ENCODE data around the gene DNAJC12.
"Not testable (repeated sequence)": the region's sequence is repeated elsewhere in the genome, so short reads cannot be mapped to it uniquely, and the experiment has no call there.

The DNAJC12 gene

DNA sequence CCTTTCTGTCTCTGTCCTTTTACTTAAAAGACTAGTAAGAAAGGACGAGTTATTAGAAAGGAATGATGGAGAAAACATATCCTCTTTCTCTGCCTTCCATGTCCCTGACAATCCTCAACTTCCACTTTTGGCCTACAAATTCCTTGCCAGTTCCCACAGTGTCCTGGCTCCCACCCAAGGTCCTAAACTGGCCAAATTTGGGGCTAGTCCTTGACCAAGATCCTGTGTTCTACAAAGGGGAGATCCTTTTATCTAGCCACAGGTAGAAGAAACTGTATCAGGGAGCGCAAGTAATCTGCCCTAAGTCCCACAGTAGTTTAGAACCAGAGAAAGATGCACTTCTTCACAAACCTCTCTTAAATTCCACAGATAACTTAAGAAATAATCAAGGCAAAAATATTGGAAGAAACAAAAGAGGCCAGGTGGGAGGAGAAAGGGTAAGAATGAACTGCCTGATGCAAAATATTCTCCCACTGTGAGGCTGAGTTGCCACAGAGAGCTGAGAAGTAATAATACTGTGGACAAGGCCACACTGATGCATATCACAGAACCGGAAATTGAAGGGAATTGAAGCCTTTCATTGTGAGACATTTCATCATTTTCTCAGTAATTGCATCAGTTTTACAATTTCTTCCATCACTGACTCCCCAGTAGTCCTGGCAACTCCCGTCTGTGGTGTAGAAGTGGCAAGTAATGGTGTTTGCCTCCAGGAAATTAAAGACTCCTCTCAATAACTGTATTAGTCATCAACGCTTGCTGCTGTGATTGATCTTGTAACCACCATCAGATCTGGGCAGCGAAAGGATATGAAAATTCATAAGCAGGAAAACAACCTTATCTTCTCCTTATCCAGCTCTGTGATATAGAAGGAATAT is 47.2 kb downstream of the DNAJC12 start:
- DNase-seq, result peak; percentile 14

DNA sequence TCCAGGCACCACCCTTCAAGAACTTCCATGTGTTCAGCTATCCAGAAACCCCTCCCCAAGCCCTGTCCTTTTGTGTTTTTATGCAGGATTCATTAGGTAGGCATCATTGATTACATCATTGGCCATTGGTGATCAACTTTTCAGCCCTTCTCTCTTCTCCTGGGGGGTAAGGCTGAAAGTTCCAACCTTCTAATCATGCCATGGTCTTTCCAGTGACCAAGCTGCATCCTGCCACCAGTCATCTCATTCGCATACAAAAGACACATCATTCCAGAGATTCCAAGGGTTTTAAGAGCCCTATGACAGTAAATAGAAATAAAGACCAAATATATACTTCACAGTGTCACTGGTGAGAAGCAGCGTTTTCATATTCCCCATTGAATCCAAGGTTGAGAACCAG is 48.2 kb downstream of the DNAJC12 start:
- no peak for DNase-seq

DNA sequence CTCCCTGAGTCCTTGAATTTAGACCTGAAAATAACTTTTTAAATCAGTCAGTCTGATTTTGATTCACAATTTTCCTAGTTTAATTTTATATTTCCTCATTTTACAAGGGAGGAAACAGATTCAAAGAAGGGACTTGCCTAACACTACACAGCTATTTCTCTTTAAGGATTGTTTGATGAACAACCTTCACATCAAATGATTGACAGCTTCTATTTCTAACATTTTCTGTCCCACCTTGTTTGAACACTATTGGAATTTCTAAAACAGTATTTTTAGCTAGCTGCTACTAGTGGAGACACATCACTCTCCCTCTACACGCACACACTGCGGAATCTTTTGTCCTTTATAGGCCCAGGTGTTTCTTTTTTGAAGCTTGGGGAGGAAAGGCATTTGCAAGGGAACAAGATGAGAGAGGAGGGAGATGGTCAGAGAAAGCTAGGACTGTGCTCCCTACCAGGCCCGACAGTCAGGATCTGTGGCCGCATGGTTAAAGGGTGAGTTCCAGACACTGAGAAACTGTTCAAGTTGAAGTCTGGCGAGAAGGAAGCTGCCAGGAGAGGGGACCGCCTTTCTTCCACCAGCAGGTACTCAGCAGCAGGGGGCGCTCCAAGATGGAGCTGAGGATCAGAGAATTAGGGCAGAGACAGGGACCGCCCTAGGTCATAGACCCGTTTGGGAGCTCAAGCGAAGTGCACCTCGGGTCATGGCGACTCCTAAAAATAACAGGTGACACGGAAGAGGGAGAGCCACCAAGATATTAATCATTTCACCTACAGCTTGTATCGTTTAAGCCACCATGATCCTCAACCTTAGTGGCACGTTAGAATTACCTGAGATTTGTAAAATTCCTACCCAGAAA is 49.7 kb downstream of the DNAJC12 start:
- no peak for DNase-seq

DNA sequence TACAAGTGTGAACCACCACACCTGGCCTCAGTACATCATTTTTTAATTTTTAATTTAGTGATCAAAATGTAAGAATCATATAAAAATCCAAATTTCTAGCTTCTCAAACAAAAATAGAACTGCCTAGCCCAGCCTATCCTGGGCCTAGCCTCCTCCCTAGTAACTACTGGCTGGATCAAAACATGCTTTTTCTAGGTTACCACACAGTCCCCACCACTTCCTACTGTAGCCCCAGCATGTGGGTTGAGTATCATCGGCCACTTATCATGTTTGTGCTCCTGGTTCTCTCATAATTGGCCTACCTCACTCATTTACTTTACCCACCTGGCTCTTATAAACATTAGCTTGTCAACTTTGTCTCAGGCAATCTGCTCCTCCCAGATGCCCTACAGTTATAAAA is 52.9 kb downstream of the DNAJC12 start:
- no peak for DNase-seq

DNA sequence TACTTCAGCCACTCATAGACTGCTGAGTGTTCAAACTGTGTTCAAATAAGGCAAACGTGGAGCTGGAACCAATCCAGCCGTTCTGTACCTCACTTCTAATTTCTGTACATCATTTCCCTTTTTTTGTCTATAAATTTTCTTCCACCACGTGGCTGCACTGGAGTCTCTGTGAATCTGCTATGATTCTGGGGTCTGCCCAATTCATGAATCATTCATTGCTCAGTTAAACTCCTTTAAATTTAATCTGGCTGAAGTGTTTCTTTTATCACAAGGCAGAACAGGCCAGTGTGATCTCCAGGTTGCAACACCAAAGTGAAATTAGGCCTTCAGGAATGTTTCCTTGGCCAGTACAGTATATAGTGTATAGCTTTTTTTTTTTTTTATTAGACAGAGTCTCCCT is 53.5 kb downstream of the DNAJC12 start:
- no peak for DNase-seq

DNA sequence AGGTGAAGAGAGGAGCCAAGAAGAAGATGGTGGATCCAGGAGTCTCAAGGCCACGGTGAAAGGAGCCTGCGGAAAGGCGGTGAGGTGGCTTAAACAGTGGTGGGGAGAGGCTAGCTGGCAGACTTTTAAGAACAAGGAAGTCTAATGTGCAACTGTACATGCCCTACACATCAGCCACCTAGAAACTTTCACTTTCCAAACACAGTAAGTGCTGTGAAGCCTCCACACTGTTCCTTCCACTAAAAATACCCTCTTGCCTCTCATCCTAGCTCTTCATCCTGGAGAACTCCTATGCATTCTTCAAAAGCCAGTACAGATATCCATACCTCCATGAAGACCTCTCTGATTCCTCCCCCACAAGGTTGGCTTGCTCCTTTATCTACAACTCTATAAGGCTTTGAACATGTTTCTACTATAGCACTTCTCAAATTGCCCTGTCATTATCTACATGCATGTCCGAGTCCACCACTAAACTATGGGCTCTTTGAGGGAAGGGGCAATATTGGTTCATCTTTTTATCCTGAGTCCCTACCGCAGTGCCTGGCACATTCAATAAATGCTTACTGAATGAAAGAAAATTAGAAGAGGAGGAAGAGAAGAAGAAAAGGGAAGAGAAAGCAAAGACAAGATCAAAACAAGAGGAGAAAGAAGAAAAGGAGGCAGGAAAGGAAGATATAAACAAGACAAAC is 54.2 kb downstream of the DNAJC12 start:
- no peak for DNase-seq

DNA sequence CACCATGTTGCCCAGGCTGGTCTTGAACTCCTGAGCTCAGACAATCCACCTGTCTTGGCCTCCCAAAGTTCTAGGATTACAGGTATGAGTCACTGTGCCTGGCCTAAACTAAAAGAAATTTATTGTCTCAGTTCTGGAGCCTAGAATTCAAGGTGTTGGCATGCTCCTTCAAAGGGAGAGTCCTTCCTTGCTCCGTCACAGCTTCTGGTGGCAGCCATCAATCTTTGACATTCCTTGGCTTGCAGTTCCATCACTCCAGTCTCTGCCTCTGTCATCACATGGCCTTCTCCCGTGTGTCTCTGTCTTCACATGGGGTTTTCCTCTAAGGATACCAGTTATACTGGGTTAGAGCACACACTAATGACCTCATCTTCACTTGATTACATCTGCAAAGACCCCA is 55.5 kb downstream of the DNAJC12 start:
- DNase-seq, result no peak

DNA sequence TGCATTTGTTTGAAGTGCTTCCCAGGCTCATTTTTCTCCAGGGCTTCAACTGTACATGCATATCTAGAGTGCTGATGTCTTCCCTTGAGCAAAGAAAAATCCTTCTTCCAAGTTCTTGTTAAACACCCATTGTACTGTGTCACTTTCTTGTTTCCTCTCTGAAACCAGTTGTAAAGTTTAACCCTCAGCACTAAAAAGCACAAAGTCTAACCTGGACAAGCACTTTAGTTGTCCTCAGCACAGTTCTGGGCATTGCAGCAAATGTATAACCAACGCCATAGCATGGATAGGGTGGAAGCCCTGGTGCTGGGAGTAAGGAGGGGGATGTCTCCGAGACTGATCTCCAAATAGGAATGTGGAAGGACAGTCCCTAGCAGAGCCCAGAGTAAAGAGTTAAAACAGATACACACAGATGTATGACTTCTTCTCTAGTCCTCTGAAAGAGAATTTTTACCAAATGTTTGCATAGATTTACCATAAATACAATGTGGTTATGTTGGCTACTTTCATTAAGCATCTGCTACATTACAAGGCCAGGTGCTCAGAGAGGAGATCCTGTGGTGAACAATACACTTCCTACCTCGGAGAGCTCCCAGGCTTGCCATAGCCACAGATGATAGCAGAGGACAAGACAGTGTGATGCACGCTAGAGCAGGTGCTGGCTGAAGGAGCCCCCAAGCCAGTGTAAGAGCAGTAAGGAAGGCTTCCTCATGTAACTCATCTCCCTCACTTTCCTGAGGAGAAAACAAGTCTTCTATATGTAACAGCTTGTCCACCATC is 57.0 kb downstream of the DNAJC12 start:
- no peak for DNase-seq

DNA sequence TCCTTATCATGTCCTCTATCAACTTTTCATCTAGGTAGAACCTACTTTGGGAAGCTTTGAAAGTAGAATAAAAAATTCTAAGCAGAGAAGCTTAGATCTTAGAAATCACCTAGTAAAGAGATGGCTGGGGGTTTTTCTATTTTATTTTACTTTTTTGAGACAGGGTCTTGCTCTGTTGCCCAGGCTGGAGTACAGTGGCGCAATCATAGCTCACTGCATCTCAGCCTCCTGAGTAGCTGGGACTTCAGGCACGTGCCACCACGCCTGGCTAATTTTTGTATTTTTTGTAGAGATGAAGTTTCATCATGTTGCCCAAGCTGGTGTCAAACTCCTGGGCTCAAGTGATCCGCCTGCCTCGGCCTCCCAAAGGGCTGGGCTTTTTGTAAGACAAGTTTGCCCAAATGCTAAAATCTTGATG is 57.8 kb downstream of the DNAJC12 start:
- DNase-seq, result not testable (repeated sequence)

DNA sequence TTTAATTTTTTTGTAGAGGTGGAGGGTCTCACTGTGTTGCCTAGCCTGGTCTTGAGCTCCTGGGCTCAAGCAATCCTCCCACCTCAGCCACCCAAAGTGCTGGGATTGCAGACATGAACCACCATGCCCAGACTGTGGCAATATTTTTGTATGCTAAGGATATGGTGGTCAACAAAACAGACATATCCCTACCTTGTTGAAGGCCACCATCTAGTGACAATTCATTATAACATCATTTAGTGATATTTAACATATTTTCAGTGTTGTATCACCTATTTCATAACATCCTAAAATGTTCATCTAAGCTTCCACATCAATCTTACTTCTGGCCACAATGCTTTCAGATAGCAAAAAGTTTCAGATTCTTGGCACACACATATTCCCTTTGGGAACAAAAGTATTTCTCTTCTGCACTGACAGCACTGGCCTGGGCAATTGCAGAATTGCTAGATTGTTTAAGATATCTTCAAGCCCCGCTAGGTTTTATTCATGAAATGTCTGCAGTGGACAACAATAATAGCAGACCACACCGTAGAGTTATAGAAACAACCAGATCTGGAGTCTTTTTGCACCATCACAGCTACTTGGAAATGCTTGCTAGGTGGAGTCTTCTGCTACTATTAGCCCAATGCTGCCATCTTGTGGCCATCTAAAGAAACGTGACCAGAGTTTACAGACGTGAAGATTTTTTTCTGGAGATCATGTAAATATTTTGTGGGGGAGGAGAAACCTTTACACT is 58.4 kb downstream of the DNAJC12 start:
- peak; percentile 29 for DNase-seq

DNA sequence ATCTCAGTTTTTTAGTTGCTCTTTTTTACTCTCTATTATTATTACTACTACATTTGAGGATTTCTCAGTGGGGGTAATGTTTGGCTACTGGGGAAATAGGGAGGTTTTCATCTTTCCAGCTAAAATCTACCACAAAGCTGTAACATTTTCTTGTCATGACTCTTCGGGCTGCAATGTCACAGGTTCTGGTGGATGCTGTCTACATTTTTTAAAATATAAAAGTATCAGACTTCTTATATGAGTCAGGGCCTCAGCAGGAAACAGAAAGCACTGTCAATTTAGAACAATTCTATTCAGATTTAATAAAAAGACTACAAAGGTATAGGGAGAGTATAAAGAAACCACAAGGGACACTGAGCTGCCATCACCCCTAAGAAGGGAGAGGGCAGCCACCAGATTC is 61.6 kb downstream of the DNAJC12 start:
- no peak for DNase-seq

DNA sequence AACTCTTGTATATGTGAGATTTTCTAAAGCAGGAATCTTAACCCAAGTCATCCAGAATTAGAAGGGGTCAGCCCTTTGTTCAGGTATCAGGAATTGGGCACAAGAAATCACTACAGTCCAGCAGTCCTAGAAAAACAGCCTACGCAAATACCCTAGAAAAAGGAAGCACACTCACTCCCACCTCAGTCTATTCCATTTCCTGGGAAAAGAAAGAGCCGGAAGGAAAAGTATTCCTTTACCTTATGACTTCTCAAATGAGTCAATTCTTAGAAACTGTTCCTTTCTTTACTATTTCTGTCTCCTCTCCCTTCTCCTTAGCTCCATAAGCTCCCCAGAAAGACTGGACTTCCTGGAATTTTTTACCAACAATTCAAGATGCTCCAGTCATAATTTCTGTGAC is 62.7 kb downstream of the DNAJC12 start:
- DNase-seq, result no peak

DNA sequence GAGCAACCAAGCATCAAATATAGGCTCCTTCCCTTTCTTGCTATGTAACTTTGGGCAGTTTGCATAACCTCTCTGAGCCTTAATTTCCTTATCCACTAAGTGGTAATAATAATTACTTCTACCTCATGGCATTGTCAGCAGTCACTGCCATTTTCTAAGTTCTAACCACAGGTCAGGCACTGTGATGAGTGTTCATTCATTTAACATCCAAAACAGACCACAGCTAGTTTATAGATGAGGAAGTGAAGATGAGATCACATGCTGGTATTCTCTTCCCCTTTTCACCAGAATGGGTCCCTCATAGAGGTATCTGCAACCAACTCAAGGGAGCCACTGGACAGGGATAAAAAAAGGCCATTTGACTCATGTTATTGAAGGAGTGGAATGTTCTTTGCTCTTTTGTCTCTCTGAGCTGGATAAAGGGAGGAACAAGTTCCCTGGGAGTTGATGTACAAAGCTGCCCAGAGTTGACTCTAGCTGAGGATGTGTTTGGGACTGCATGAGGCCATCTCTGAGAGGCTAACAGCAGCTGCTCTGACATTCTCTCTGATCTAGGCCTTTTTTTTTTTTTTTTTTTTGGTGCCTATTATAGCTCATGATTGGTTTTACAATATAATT is 65.0 kb downstream of the DNAJC12 start:
- DNase-seq, result peak; percentile 70

DNA sequence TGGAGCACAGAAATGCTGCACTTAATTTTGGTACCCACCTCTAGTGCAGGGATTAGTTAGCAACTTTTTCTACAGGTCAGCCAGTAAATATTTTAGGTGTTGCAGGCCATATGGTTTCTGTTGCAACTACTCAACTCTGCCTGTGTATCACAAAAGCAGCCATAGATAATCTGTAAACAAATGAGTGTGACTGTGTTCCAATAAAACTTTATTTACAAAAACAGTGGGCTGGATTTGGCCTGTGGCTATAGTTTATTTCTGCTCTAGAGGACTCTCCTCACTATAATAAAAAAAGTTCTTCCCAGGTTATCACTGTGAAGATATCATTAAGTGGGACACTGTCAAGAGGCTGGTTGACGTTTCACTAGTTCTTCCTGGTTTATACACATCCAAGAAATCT is 65.8 kb downstream of the DNAJC12 start:
- DNase-seq, result no peak

DNA sequence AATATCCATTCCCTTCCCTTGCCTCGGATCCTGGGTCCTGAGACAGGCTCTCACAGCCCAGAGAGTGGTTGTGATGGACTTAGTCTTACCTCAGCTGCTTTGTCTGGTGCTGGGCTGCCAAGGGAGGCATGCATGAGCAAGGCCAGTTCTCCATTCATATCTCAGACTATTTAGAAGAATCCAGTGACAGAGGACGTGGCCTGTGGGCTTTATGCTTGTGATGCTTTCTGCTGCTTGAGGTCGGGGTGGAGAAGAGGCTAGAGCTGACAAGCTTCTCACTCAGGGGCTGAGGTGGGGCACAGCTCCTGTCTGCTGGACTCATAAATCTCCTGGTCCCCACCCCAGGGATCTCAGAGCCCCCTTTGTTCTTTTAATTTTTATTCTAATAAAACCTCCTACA is 66.8 kb downstream of the DNAJC12 start:
- DNase-seq, result no peak

DNA sequence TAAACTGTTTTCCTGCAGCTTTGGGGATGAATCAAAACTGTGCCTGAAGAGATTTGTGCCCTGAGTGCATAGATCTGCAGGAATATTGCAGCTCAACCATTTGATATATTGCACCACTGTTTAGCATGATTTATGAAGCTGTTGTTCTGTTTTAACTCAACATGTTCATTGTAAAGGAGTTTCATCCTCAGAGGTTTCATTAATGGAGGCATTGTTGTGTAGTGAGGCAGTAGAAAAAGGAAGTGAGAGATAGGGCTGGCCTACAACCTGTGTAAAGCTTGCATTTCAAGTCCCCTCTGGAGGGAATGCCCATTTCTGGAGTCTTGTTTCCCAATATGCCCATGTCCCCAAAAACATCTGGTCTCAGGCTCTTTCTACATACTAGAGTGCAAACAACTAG is 67.5 kb downstream of the DNAJC12 start:
- DNase-seq, result no peak

DNA sequence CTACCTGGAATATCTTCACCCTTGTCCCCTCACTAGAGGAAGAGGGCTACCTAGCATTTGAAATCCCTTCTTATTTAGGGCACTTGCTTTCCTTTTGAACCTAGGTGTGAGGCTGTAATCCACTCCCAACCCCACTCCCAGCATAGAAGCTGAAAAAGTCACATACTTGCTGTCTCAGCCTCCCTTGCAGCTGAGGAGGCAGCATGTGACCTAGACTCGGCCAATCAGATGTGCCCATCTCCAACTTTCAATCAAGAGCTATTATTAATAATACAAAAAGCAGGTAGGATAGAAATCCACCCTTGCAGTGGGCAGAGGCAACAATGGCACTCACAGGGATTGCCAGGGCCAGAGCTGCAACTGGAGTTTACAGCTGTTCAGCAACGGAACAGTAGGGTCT is 70.7 kb downstream of the DNAJC12 start:
- no peak for DNase-seq

DNA sequence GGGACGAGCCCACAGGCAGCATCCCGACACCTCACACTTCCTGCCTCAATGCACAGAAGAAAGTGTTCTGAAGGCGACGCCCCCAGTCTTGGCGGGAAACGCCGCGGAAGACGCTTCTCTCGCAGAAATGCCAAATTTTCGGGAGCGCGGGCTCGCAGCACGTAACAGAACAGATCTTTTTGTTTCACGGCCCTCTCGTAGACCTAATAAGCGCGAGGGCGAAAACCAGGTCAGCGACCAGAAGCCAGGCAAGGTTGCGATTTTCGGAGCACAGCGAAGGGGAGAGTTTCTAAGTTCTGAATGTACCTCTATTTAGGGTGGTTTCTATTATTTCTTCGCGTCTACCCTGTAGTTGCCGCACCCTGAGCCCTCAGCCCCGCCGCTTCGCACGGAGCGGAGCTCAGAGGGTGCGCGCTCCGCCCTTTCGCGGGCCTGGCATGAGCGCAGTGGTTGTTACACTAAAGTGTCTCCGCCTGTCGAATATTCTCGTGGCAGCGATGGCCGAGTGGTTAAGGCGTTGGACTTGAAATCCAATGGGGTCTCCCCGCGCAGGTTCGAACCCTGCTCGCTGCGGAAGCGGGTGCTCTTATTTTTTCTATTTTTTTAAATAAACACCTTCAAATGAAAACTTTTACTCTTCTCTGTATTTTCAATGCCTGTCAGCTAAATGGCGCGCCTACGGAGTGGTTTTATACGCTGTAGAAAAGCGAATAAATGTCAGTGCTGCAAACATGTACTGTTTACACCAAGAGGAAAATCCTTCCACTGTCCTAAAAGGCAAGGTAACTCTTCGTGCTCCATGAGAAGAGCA is 73.8 kb downstream of the DNAJC12 start:
- peak; percentile 25 for DNase-seq

DNA sequence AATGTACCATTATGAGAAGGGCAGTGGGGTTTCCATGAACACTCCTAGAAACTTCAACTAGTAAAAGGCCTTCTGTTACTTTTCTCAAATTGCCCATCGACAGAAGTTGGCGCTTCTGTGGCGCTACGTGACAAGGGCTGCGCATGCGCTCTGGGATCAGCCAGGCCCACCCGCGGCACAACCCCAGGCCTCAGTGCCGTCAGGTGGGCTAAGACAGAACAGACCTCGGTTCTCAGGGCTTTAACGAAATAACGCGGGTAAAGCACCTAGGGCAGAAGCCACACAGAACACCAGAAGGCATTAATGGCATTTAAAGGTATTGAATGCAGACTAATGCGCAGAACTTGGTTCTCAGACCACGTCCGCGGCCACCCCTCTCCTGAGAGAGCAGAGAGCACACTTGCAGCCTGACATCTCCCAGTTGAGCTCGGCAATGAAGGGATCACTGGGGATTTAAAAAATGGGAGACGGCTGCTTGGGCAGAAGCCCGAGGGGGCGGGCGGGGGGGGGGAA is 74.4 kb downstream of the DNAJC12 start:
- no peak for DNase-seq

DNA sequence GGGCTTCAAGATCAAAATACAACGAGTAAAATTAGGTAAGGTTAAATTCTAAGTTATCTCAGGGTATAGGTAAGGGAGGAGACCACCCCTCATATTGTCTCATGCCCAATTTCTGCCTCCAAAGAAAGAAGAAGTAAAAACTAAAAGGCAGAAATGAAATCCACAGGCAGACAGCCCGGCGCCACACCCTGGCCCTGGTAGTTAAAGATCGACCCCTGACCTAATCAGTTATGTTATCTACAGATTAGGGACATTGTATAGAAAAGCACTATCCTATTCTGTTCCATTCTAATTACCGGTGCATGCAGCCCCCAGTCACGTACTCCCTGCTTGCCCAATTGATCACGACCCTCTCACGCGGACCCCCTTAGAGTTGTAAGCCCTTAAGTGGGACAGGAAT is 75.4 kb downstream of the DNAJC12 start:
- not testable (repeated sequence) for DNase-seq
